ENCODE results near the gene ZNF726.

- no peak for TF ChIP-seq POLR2A (IDR thresholded peaks at IDR 0.05; ENCODE audit: low read length)
- TF ChIP-seq GATA1 (IDR thresholded peaks at IDR 0.05; ENCODE audit: low read depth, low read length), result no peak
Measured at GRCh38 chr19:23905771-23906170, 8.9 kb upstream of the ZNF726 start.

Data from erythroblast (primary cell).